SK-N-SH (cell line): ENCODE results near the gene HAND1.

ENCODE experiments used
- CHD2 ChIP-seq: fragments of 150-350 bp; IDR thresholded peaks from 2 replicates; pipeline ENCODE4 v1.6.1; 2018; ENCODE audit warnings: low read length; ENCODE audit not compliant: partially characterized antibody
- CTCF ChIP-seq: fragments of 200-600 bp; sonication (generic); IDR thresholded peaks from 2 replicates; pipeline ENCODE4 v1.6.1; 2017; ENCODE audit warnings: antibody characterized with exemption, mild to moderate bottlenecking, moderate library complexity
- EZH2phosphoT487 ChIP-seq: fragments of 200-600 bp; sonication (generic); IDR thresholded peaks from 2 replicates; pipeline ENCODE4 v1.6.1; 2017; ENCODE audit warnings: low read depth, mixed run types, mild to moderate bottlenecking, antibody characterized with exemption, moderate library complexity, borderline replicate concordance
- GABPA ChIP-seq: IDR thresholded peaks from 2 replicates; pipeline ENCODE4 v1.4.0; 2012; ENCODE audit warnings: low read depth, mild to moderate bottlenecking
- JUND ChIP-seq: IDR thresholded peaks from 2 replicates; pipeline ENCODE4 v1.4.0; 2012
- MXI1 ChIP-seq: IDR thresholded peaks from 2 replicates; pipeline ENCODE4 v1.6.1; 2012; ENCODE audit warnings: mild to moderate bottlenecking, low read depth, low read length, improper control_type of control experiment
- RAD21 ChIP-seq: IDR thresholded peaks from 2 replicates; pipeline ENCODE4 v1.6.1; 2012; ENCODE audit warnings: mild to moderate bottlenecking, low read length
- TF ChIP-seq, protein P1 (sequence below): IDR thresholded peaks from 2 replicates; pipeline ENCODE4; 2012

DNA sequence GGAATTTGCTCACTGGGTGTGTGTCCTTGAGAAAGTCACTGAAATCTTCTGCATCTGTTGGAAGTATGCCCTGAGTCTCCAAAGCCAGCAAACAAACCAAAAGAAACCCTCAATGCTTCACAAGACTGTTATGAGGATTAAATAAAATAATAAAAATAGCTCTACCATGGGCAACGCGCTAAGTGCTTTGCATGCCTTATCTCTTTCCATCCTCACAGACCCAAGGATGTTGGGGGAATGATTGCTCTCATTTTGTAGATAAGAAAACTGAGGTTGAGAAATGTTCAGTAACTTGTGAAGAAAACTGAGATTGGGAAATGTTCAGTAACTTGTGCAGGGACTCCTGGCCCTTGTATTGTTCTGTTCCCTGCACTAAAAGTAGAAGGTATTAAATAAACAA, 7.9 kb downstream of the HAND1 start:
- TF ChIP-seq CTCF (no peak), MXI1 (no peak), JUND (no peak), GABPA (no peak), RAD21 (no peak), EZH2phosphoT487 (no peak), CHD2 (no peak)
- TF ChIP-seq, protein P1, sequence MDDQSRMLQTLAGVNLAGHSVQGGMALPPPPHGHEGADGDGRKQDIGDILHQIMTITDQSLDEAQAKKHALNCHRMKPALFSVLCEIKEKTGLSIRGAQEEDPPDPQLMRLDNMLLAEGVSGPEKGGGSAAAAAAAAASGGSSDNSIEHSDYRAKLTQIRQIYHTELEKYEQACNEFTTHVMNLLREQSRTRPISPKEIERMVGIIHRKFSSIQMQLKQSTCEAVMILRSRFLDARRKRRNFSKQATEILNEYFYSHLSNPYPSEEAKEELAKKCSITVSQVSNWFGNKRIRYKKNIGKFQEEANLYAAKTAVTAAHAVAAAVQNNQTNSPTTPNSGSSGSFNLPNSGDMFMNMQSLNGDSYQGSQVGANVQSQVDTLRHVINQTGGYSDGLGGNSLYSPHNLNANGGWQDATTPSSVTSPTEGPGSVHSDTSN: no peak
